ENCODE data around the gene ALOX5.
A peak's percentile ranks its signal among the peaks of the same experiment; 100 is the strongest.

ALOX5 gene

GRCh38 chr10:45373003-45373575 is 927 bp upstream of the ALOX5 start:
- H3K4me3 ChIP-seq (ENCODE audit: low read depth, low read length), result no peak overlapping the region
- H3K9ac ChIP-seq, result no peak overlapping the region
- H3K4me2 ChIP-seq (ENCODE audit: low read length), result peak overlapping the region; percentile 59
- H3K4me1 ChIP-seq, result peaks cover 4% of the 10 kb centered on the region
- H3K79me2 ChIP-seq, result no peaks in the 10 kb centered on the region
- peak overlapping the region; percentile 85 for H2AFZ ChIP-seq
- H3K36me3 ChIP-seq (ENCODE audit: control insufficient read depth, insufficient read depth, low read length), result no peaks in the 10 kb centered on the region
- H3K27ac ChIP-seq, result no peak overlapping the region
- peaks cover 4% of the 10 kb centered on the region for H3K27me3 ChIP-seq (ENCODE audit: control insufficient read depth, insufficient read depth, low read length)
- H3K9me3 ChIP-seq (ENCODE audit: control insufficient read depth, low read length), result no peaks in the 10 kb centered on the region
- no peak for TF ChIP-seq CTCF (IDR thresholded peaks at IDR 0.05)

- no peaks in the 10 kb centered on the region for H3K9me3 ChIP-seq (ENCODE audit: control insufficient read depth, low read length)
- no peak overlapping the region for H3K27ac ChIP-seq
- H3K79me2 ChIP-seq, result no peaks in the 10 kb centered on the region
- H3K27me3 ChIP-seq (ENCODE audit: control insufficient read depth, insufficient read depth, low read length), result peaks cover 4% of the 10 kb centered on the region
- no peak for TF ChIP-seq CTCF (IDR thresholded peaks at IDR 0.05)
- H3K4me1 ChIP-seq, result peaks cover 4% of the 10 kb centered on the region
- H3K4me3 ChIP-seq (ENCODE audit: low read depth, low read length), result peak overlapping the region; percentile 22
- H3K9ac ChIP-seq, result no peak overlapping the region
- H2AFZ ChIP-seq, result peak overlapping the region; percentile 58
- H3K36me3 ChIP-seq (ENCODE audit: control insufficient read depth, insufficient read depth, low read length), result no peaks in the 10 kb centered on the region
- peak overlapping the region; percentile 59 for H3K4me2 ChIP-seq (ENCODE audit: low read length)
Measured at GRCh38 chr10:45374350-45375052, 485 bp downstream of the ALOX5 start.

GRCh38 chr10:45375101-45375500 is 1.1 kb downstream of the ALOX5 start:
- peaks cover 4% of the 10 kb centered on the region for H3K27me3 ChIP-seq (ENCODE audit: control insufficient read depth, insufficient read depth, low read length)
- H3K79me2 ChIP-seq, result no peaks in the 10 kb centered on the region
- TF ChIP-seq CTCF (IDR thresholded peaks at IDR 0.05), result no peak
- H3K27ac ChIP-seq, result no peak overlapping the region
- H3K9ac ChIP-seq, result no peak overlapping the region
- H3K36me3 ChIP-seq (ENCODE audit: control insufficient read depth, insufficient read depth, low read length), result no peaks in the 10 kb centered on the region
- H3K4me2 ChIP-seq (ENCODE audit: low read length), result no peak overlapping the region
- H3K4me1 ChIP-seq, result peaks cover 4% of the 10 kb centered on the region
- no peak overlapping the region for H3K4me3 ChIP-seq (ENCODE audit: low read depth, low read length)
- no peaks in the 10 kb centered on the region for H3K9me3 ChIP-seq (ENCODE audit: control insufficient read depth, low read length)
- H2AFZ ChIP-seq, result no peak overlapping the region

- Histone ChIP-seq H3K79me2 (no peaks in the 10 kb centered on the region), H3K4me3 (ENCODE audit: low read depth, low read length) (no peak overlapping the region), H3K27me3 (ENCODE audit: control insufficient read depth, insufficient read depth, low read length) (peaks cover 4% of the 10 kb centered on the region), H3K9me3 (ENCODE audit: control insufficient read depth, low read length) (no peaks in the 10 kb centered on the region), H3K36me3 (ENCODE audit: control insufficient read depth, insufficient read depth, low read length) (no peaks in the 10 kb centered on the region), H3K9ac (no peak overlapping the region), H2AFZ (no peak overlapping the region), H3K4me2 (ENCODE audit: low read length) (no peak overlapping the region), H3K4me1 (peaks cover 4% of the 10 kb centered on the region), H3K27ac (no peak overlapping the region)
- TF ChIP-seq CTCF (IDR thresholded peaks at IDR 0.05), result no peak
Measured at GRCh38 chr10:45375716-45376231, 1.8 kb downstream of the ALOX5 start.
